Germinal center (tissue), 1 donor: ENCODE measurements around the gene ACTL6B.

Experiments used
- DNase-seq: peaks from one replicate; pipeline ENCODE4 v3.0.0; 2012; ENCODE audit warnings: mixed read lengths, low spot score

The ACTL6B gene

DNA sequence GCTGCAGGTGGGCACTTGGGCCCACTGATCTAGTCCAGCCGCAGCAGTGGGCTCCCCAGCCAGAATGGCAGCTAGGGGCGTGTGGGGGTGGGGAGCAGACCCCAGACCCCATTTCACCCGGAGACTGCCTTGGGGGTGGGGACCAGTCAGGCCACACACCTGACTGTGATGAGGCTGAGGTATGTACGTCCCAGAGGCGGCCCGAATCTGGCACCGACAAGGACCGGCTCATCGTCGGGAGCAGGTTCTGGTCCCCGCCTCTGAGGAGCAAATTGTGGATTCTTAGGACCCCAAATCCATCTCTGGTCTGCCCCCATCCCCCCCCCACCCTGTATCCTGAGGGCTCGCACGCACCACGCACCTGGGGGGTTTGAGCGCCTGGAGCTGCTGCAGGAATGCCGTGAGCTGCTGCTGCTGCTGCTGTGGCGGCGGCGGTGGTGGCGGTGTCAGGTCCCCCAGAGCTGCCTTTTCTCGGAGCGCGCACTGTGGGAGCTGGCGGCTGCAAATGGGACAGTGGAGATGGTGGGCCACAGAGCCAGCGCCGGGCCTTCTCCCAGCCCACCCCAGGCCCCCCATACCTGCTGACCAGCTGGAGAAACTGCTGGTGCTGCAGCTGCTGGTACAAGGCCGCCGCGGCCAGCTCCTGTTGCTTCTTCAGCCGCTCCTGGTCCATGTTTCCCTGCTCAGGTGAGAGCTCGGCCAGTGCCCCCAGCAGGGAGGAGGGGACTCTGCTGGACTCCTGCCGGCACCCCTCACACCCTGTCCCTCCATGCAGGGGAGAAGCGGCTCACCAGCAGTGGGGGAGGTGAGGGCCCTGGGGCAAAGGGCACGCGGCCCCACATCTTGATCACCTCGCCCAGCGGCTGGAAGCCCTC, 27.6 kb upstream of the ACTL6B start:
- no peak for DNase-seq

GRCh38 chr7:100682991-100683658, 26.9 kb upstream of the ACTL6B start:
- DNase-seq, result no peak

DNA sequence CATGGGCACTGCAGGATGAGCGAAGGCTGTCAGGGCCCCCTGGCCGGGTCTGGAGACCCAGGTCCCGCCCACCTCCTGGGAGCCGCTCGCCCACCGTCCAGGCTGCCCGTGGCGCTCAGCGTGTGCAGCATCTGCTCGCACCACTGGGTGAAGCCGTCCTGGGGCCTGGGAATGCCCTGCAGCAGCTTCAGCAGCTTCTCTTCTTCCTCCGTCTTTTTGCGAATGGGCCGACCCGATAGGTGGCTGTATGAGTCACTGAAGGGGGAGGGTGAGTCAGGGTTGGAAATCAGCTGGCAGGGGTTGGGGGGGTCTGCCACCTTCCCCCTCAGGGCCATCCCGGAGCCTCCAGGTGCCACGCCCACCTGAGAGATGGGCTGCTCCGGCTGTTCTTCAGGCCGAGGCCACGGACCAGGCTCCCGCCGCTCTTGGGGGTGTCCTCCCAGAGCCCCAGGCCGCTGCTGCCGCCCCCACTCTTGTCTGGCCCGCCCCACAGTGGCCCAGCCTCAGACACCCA, 26.0 kb upstream of the ACTL6B start:
- DNase-seq, result no peak

DNA sequence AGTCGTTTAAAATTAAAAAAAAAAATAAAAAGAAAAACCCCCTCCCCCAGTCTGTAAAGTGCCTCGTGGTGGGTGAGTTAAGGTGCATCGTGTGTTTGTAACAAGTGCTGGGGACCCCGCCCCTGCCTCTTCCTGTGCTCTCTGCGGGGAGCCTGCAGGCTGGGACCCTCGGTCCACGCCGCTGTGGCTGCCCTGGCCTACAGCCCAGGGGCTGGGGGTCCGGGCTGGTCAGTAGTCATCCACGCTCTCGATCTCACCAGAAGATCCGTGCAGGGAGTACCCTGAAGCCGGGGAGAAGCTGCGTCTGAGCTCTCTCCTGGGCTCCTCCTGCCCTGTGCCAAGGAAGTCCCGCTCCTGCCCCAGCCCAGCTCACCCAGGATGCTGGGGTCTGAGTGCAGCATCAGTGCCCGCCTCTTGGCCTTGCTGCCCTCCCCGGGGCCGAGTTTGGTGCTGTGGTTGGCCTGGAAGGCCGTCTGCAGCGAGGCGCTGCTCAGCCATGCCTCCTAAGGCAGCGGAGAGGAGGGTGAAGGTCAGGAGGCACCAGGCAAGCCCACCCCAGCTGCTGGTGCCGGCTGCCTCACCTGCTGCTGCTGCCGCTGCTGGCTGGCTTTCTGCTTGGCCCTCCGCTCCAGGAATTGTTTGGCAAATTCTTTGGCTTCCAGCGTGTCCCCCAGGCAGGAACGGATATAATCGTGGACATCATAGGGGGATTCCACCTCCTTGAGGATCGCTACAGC, 25.4 kb upstream of the ACTL6B start:
- no peak for DNase-seq

DNA sequence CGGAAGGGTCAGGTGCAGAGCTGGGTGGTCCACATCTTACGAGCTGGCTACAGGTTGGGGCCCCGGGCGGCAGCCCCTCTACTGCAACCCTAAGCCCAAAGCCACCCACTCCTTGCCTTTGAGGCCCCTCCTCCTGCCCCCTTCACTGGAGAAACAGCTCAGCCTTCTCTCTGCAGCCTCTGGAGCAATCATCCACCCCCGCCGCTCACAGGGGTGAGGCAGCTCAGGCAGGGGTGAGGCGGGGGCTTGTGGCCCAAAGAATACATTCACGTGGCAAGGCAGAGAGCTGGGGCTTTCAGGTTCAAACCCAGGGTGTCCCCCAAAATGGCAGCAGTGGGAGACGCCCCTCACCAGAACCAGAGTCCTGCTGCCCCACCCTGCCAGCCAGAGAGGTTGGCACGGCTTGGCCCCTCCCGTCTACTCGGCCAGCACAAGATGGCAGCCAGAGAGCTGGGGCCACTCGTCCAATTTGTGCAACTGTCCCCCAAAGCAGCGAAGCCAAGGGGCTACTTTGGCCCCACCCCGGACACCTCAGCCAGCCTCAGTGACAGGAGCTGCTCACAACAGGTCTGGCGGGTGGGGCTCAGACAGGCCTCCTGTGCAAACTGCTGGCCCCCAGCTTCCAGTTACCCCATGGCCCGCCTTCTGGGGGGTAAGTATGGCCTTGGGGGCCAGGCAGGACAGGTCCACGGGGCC, 24.5 kb upstream of the ACTL6B start:
- DNase-seq, result no peak

DNA sequence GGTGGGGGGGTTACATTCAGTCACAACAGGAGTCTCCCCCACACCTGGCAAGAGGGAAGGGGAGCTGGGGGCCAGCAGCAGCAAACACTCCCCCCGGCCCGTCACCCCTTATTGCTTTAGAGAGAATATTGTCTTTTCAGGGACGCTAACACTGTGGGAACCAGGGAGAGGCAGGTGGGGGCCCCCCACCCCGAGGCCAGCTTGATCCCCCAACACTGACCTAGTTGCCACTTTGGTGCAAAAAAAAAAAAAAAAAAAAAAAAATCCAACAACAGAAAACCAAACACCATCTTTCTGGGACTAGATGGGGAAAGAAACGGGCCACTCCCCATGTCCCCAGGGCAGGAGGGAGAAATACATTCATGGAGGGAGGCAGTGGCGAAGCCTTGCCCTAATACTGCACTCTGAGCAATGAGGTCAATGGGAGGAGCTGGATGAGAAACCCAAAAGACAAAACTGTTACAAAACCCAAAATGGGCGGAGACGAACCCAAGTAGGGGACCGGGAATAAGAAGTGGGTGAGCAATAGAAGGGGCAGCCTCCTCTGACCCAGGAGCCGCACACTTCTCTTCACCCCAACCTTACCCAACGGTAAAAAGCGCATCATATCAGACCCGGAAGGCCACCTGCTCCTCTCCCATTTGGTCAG, 23.8 kb upstream of the ACTL6B start:
- no peak for DNase-seq

DNA sequence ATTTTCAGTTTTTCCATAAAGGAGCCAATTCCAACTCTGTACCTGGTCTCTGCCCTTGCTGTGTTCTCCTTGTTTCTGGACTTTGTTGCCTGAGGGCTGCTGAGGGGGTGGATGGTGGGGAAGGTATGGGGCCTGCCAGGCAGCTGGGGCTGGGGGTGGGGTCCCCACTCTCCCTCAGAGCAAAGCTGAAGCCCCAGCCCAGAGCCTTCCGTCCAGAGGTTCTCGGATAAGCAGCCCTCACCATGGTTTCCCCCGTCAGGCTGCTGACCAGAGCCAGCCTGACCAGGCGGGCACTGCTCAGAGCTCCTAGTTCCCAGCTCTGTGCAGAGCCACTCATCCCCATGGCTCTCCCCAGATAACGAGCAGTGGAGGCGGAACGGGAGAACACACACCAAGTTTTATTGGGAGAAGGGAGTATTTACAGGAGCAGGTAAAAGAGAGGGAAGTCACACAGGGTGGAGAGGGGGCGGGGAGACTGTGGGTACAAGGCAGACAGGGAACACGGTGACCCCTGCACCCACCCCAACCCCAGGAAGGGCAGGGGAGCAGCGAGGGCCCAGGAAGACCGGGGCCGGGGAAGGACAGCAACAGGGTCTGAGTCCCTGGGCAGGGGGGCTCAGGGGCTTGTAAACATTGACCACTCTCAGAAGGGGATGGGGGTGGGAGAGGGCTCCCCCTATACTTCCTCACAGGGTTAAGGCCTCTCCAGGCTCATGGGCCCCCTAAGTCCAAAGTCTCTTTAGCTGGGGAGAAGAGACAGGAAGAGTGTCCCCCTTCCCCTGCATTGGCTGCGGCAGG, 23.1 kb upstream of the ACTL6B start:
- DNase-seq, result no peak

DNA sequence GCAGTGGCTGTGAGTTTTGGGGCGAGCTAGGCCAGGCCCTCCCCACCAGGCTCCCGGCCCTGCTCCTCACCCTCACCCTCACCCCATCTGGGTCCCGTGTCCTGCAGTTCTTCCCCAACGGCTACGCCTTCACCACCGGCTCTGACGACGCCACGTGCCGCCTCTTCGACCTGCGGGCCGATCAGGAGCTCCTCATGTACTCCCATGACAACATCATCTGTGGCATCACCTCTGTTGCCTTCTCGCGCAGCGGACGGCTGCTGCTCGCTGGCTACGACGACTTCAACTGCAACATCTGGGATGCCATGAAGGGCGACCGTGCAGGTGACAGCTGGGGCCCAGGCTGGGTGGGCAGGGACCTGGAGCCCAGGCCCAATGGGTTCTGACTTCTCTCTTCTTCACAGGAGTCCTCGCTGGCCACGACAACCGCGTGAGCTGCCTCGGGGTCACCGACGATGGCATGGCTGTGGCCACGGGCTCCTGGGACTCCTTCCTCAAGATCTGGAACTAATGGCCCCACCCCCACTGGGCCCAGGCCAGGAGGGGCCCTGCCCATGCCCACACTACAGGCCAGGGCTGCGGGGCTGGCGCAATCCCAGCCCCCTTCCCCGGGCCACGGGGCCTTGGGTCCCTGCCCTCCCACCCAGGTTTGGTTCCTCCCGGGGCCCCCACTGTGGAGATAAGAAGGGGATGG, 22.2 kb upstream of the ACTL6B start:
- no peak for DNase-seq

- DNase-seq, result no peak
Observed at GRCh38 chr7:100677308-100678267, 21.3 kb upstream of the ACTL6B start.

DNA sequence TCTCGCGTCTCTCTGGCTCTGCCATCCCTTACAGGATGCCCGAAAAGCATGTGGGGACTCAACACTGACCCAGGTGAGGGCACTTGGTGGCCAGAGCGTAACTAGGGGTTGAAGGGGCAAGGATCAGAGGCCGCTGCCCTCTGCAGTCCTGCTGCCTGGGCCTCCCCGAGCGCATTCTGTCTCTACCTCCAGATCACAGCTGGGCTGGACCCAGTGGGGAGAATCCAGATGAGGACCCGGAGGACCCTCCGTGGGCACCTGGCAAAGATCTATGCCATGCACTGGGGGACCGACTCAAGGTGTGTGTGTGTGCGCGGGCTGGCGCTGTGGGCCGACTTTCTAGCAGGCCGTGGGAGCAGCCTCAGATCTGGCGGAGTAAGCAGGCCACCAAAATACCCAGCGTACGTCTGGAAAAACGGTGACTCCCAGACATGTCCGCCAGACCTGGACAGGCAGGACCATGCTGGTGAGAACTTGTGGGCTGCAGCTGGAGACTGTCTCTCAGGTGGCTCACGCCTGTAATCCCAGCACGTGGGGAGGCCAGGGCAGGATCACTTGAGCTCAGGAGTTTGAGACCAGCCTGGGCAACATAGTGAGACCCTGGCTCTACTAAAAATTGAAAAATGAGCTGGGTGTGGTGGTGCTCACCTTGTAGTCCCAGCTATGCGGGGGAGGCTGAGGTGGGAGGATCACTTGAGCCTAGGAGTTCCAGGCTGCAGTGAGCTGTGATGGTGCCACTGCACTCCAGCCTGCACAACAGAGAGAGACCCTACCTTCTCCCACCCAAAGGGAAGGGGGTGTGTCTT, 20.5 kb upstream of the ACTL6B start:
- no peak for DNase-seq

DNA sequence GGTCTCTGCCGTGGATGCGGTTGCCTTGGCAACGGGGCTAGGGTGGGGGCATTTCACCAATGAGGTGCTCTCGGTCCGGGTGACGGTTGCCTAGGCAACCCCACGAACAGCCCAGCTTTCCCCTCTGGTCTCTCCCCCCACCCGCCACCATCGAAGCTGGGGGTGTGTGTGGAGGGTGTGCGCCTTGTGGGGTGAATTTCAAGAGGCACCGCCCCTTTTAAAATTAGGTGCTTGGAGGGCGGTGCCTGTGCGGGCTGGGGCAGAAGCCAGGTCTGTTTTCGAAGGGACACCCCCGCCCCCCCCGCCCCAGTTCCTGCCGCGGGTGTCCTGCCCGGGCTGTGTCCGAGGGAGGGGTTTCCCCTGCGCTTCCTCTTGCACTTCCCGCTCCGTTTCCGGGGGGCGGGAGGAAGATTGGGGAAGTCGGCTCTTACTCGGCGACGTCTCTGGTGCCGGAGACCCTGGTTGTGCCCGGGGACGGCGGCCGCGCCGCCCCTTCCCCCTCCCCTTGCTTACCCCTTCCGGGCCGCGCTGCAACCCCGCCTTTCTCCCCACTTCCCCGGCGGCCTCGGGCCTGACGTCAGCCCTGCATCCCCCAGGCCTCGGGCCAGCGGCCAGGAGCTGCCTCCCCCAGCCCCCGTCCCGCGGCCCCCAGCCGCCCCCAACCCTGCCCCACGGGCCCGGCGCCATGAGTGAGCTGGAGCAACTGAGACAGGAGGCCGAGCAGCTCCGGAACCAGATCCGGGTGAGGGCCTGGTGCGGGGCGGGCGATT, 19.5 kb upstream of the ACTL6B start:
- DNase-seq, result peak; percentile 86

DNA sequence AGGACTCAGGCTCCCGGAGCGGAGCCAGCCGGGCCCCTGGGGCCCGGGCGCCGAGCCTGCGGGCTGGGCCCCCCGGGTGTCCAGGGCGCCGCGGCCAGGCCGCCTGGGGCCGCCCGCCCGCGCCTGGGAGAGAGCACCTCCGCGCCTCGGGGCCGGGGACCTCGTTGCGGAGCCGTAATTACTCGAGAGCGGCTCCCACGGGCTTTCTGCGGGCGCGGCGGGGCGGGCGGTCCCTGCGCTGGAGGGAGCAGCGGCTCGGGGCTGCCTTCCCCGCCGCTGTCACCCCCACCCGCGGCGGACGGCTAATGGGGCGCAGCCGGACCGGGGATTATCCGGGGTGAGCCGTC, 18.8 kb upstream of the ACTL6B start:
- DNase-seq, result peak; percentile 47

- no peak for DNase-seq
Observed at GRCh38 chr7:100674411-100675104, 18.3 kb upstream of the ACTL6B start.

- peak; percentile 40 for DNase-seq
Observed at GRCh38 chr7:100673942-100674410, 17.7 kb upstream of the ACTL6B start.

- DNase-seq, result peak; percentile 94
Observed at GRCh38 chr7:100673302-100673941, 17.2 kb upstream of the ACTL6B start, which contains the start of gene GNB2. GNB2 (plus strand) TSS chr7:100673740; CDS start chr7:100676266, 2,526 bp downstream.
